OCI-LY1 (cell line): ENCODE data around the gene GSTO1.
"Not testable (repeated sequence)": the region's sequence is repeated elsewhere in the genome, so short reads cannot be mapped to it uniquely, and the experiment has no call there.

Experiments
- H2AFZ ChIP-seq: fragments of 200-600 bp; sonication (generic), shearing (Covaris generic); 2 replicates; pipeline ENCODE4 v1.6.0; 2014; ENCODE audit warnings: antibody characterized with exemption, mild to moderate bottlenecking, low read length
- H3F3A ChIP-seq: fragments of 200-600 bp; sonication (generic), shearing (Covaris generic); 2 replicates; pipeline ENCODE4 v1.6.0; 2014; ENCODE audit warnings: mild to moderate bottlenecking, antibody characterized with exemption, low read length, moderate library complexity; ENCODE audit not compliant: insufficient read depth
- H3K27ac ChIP-seq: fragments of 200-600 bp; sonication (generic); 2 replicates; pipeline ENCODE4 v1.5.1; 2014; ENCODE audit warnings: low read length, mixed run types, mild to moderate bottlenecking, low read depth; ENCODE audit not compliant: poor library complexity, severe bottlenecking
- H3K27me3 ChIP-seq: fragments of 200-600 bp; sonication (generic); 2 replicates; pipeline ENCODE4 v1.6.0; 2014; ENCODE audit warnings: antibody characterized with exemption, mild to moderate bottlenecking, low read length, moderate library complexity; ENCODE audit not compliant: insufficient read depth
- H3K36me3 ChIP-seq: fragments of 200-600 bp; sonication (generic); 2 replicates; pipeline ENCODE4 v1.6.1; 2014; ENCODE audit warnings: mild to moderate bottlenecking, antibody characterized with exemption, low read length, moderate library complexity, mixed read lengths; ENCODE audit not compliant: insufficient read depth
- H3K4me1 ChIP-seq: fragments of 200-600 bp; sonication (generic); 2 replicates; pipeline ENCODE4 v1.5.1; 2014; ENCODE audit warnings: mild to moderate bottlenecking, low read length, moderate library complexity; ENCODE audit not compliant: insufficient read depth, severe bottlenecking
- H3K4me2 ChIP-seq: fragments of 200-600 bp; sonication (generic), shearing (Covaris generic); 2 replicates; pipeline ENCODE4 v1.6.1; 2014; ENCODE audit warnings: low read length
- H3K4me3 ChIP-seq: fragments of 200-600 bp; sonication (generic); 2 replicates; pipeline ENCODE4 v1.5.1; 2014; ENCODE audit warnings: low read length, low read depth, mild to moderate bottlenecking, mixed read lengths; ENCODE audit not compliant: poor library complexity, severe bottlenecking
- H3K79me2 ChIP-seq: fragments of 200-600 bp; shearing (Covaris generic); 2 replicates; pipeline ENCODE4 v1.6.1; 2016; ENCODE audit warnings: mixed run types, low read length, mixed read lengths; ENCODE audit not compliant: insufficient read depth
- H3K9ac ChIP-seq: fragments of 200-600 bp; sonication (generic), shearing (Covaris generic); 2 replicates; pipeline ENCODE4 v1.6.1; 2014; ENCODE audit warnings: mild to moderate bottlenecking, low read length, mixed read lengths
- H3K9me2 ChIP-seq: fragments of 200-600 bp; sonication (generic), shearing (Covaris generic); 2 replicates; pipeline ENCODE4 v1.6.1; 2014; ENCODE audit warnings: low read depth, mild to moderate bottlenecking, low read length, mixed read lengths
- H3K9me3 ChIP-seq: fragments of 200-600 bp; shearing (Covaris generic); 2 replicates; pipeline ENCODE4 v1.6.1; 2014; ENCODE audit warnings: low read length, mixed read lengths
- H4K20me1 ChIP-seq: fragments of 200-600 bp; sonication (generic), shearing (Covaris generic); 2 replicates; pipeline ENCODE4 v1.6.0; 2016; ENCODE audit warnings: mild to moderate bottlenecking, low read length; ENCODE audit not compliant: insufficient read depth
- EZH2 ChIP-seq: fragments of 200-600 bp; sonication (generic), shearing (Covaris generic); IDR thresholded peaks from 2 replicates; pipeline ENCODE4 v1.8.0; 2017; ENCODE audit warnings: borderline replicate concordance, mixed run types, mild to moderate bottlenecking, antibody characterized with exemption, low read length, moderate library complexity, mixed read lengths
- TF ChIP-seq, protein P1 (sequence below): fragments of 200-600 bp; sonication (generic), shearing (Covaris generic); IDR thresholded peaks from 2 replicates; pipeline ENCODE4 v1.5.1; 2017; ENCODE audit warnings: mild to moderate bottlenecking, antibody characterized with exemption, low read length, moderate library complexity, mixed read lengths

The GSTO1 gene

GRCh38 chr10:104235801-104236200, 18.9 kb upstream of the GSTO1 start:
- TF ChIP-seq, protein P1, sequence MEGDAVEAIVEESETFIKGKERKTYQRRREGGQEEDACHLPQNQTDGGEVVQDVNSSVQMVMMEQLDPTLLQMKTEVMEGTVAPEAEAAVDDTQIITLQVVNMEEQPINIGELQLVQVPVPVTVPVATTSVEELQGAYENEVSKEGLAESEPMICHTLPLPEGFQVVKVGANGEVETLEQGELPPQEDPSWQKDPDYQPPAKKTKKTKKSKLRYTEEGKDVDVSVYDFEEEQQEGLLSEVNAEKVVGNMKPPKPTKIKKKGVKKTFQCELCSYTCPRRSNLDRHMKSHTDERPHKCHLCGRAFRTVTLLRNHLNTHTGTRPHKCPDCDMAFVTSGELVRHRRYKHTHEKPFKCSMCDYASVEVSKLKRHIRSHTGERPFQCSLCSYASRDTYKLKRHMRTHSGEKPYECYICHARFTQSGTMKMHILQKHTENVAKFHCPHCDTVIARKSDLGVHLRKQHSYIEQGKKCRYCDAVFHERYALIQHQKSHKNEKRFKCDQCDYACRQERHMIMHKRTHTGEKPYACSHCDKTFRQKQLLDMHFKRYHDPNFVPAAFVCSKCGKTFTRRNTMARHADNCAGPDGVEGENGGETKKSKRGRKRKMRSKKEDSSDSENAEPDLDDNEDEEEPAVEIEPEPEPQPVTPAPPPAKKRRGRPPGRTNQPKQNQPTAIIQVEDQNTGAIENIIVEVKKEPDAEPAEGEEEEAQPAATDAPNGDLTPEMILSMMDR, result no peak
- TF ChIP-seq EZH2, result no peak
- Histone ChIP-seq H3K36me3 (no peaks in the 10 kb centered on the region), H3F3A (no peaks in the 10 kb centered on the region; the same call in 1 of the 2 replicates), H3K9me2 (no peaks in the 10 kb centered on the region), H3K27ac (no peak overlapping the region), H3K4me3 (no peak overlapping the region), H3K4me1 (no peaks in the 10 kb centered on the region), H3K27me3 (no peaks in the 10 kb centered on the region), H3K9ac (no peak overlapping the region), H3K4me2 (no peak overlapping the region), H4K20me1 (no peaks in the 10 kb centered on the region), H3K79me2 (no peaks in the 10 kb centered on the region), H2AFZ (no peak overlapping the region), H3K9me3 (peaks cover 5% of the 10 kb centered on the region; the same call in 1 of the 2 replicates)

DNA sequence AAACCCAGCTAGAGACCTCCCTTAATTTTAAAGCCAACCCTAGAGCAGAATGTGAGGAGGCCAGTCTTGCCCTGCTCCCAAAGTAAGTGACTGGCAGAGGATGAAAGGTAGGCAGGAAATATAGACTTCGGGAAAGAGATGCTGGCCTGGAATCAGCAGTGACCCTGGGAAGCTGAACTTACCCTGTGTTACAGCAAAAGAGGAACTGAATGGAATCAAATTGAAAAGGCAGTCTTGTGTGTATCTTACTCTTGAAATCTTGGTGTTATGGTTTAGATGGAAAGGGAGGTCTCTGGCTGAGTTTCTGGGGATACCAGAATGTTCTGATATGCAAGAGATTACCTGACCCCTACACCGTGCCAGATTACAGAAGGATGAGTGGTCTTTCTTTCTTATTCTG, 14.6 kb upstream of the GSTO1 start:
- Histone ChIP-seq H3F3A (no peaks in the 10 kb centered on the region), H2AFZ (no peak overlapping the region), H3K9ac (no peak overlapping the region), H3K4me1 (no peaks in the 10 kb centered on the region), H3K4me3 (no peak overlapping the region), H3K79me2 (no peaks in the 10 kb centered on the region), H3K27me3 (no peaks in the 10 kb centered on the region), H3K27ac (no peak overlapping the region), H3K9me3 (peaks cover 2% of the 10 kb centered on the region; the same call in 1 of the 2 replicates), H3K9me2 (no peaks in the 10 kb centered on the region), H4K20me1 (no peaks in the 10 kb centered on the region), H3K36me3 (no peaks in the 10 kb centered on the region), H3K4me2 (no peak overlapping the region)
- no peak for TF ChIP-seq EZH2
- TF ChIP-seq, protein P1, result no peak

GRCh38 chr10:104242545-104242944, 12.1 kb upstream of the GSTO1 start:
- TF ChIP-seq, protein P1, result no peak
- no peak for TF ChIP-seq EZH2
- Histone ChIP-seq H3F3A (no peaks in the 10 kb centered on the region), H3K9me3 (peaks cover 11% of the 10 kb centered on the region; the same call in 1 of the 2 replicates), H3K9ac (no peak overlapping the region), H3K79me2 (no peaks in the 10 kb centered on the region), H4K20me1 (no peaks in the 10 kb centered on the region), H3K9me2 (no peaks in the 10 kb centered on the region), H3K27ac (no peak overlapping the region), H3K36me3 (no peaks in the 10 kb centered on the region), H3K4me2 (no peak overlapping the region), H2AFZ (no peak overlapping the region), H3K4me3 (no peak overlapping the region), H3K4me1 (no peaks in the 10 kb centered on the region), H3K27me3 (no peaks in the 10 kb centered on the region)

DNA sequence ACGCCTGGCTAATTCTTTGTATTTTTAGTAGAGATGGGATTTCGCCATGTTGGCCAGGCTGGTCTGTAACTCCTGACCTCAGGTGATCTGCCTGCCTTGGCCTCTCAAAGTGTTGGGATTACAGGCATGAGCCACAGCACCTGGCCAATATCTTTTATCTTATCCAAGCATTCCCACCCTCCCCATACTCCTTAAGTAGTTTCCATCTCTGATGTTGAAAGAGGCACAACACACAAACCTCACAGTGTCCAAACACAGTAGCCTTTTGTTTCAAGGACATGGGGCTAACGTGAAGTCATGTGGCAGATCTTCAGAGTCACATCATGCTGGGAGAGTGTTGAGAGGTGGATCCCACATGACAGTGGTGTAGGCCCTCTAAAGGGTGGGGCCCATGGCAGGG, 11.7 kb upstream of the GSTO1 start:
- H3F3A ChIP-seq, H3K9me2 ChIP-seq, H3K27ac ChIP-seq, H3K27me3 ChIP-seq, H3K9ac ChIP-seq, H3K36me3 ChIP-seq, H3K4me3 ChIP-seq, H4K20me1 ChIP-seq, H2AFZ ChIP-seq, H3K4me1 ChIP-seq, H3K4me2 ChIP-seq, H3K79me2 ChIP-seq: not testable (repeated sequence)
- H3K9me3 ChIP-seq, result peaks cover 13% of the 10 kb centered on the region; the same call in 1 of the 2 replicates
